ENCODE results near the gene MRPL32. TPM values are rescaled to one million over a fixed set of nuclear protein-coding genes. Genes with fewer than 3 reads are reported as not detected.
"Not testable (repeated sequence)": the region's sequence is repeated elsewhere in the genome, so short reads cannot be mapped to it uniquely, and the experiment has no call there.

MRPL32 gene
- 55.9 and 58.5 TPM in 2 replicates for total RNA-seq

DNA sequence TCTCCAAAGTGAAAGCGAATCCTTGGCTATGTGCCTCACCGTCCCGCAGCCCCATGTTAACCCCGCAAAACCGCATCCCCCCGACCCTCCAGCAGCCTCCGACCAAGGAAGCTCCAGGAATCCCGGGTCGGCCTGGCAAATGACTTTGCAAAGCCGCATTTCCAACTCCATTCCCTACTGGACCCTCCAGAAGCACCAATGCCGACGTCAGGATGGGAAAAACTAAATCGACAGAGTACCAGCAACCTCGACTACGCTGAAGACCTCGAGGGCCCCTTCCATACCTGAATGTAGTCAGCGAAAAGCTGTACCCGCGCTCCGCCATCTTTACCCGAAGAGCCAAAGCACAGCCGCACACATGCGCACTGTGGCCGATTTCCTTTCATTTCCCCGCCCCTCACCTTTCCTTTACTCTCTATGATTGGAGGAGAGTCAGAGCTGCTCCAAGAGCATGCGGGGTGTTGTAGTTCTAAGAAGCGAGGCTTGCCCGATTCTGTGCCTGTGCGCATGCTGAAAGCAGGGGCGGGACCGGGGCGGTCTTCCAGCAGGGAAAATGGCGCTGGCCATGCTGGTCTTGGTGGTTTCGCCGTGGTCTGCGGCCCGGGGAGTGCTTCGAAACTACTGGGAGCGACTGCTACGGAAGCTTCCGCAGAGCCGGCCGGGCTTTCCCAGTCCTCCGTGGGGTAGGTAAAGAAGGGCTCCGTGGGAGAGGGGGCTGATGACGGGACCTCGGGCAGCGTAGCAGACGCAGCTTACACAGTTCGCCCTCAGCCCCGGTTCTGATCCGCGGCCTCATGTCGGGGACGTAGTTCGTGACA is at the start of gene MRPL32, which contains the start of gene PSMA2:
Gene MRPL32 (plus strand): TSS at position 543 of the 818 bp plus-strand sequence. CDS start 11 bp downstream, at position 554.
Gene PSMA2 (minus strand): TSS at position 341 of the 818 bp plus-strand sequence. CDS start 16 bp downstream, at position 325.
- DNase-seq (ENCODE audit: extremely low read depth, low read depth, low spot score) = peak; percentile 92

DNA sequence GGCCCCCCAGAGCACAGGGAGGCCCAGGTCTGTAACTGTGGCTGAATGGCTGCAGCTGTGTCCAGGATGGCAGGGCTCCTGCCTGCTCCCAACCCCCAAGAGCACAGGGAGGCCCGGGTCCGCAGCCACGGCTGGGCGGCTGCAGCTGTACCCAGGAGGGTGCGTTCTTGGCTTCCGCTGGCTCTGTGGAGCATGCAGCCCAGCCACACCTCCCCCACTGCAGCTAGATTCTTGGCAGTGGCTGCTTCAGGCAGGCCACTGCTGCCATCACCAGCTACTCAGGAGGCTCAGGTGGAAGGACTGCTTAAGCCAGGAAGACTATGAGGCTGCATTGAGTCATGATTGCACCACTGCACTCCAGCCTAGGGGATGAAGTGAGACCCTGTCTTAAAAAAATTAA is 48.2 kb upstream of the MRPL32 start:
- no peak for DNase-seq (ENCODE audit: extremely low read depth, low read depth, low spot score)

DNA sequence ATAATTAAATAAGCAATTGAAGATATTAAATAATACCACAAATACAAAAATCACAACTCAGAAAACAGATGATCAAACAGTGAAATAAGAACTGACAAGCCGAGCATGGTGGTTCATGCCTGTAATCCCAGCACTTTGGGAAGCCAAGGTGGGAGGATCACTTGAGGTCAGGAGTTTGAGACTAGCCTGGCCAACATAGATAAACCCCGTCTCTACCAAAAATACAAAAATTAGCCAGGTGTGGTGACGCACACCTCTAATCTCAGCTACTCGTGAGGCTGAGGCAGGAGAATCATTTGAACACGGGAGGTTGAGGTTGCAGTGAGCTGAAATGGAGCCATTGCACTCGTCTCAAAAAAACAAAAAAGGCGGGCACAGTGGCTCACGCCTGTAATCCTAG is 47.0 kb upstream of the MRPL32 start:
- DNase-seq (ENCODE audit: extremely low read depth, low read depth, low spot score) = not testable (repeated sequence)

DNA sequence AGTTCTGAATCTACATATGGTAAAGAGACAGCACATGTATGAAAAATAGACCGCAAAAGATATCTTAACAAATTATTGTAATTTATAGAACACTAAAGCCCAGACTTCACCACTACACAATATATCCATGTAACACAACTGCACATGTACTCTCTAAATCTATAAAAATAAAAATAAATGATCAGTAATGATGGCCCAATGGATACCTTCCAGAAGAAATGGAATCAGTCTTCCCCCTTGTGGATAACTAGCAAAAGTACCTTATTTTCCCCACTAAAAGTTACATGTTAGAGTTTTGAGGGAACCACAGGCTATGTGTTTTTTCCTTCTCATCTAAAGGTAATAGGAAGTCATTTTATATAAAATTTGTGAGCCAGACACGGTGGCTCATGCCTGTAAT is 46.0 kb upstream of the MRPL32 start:
- no peak for DNase-seq (ENCODE audit: extremely low read depth, low read depth, low spot score)

DNA sequence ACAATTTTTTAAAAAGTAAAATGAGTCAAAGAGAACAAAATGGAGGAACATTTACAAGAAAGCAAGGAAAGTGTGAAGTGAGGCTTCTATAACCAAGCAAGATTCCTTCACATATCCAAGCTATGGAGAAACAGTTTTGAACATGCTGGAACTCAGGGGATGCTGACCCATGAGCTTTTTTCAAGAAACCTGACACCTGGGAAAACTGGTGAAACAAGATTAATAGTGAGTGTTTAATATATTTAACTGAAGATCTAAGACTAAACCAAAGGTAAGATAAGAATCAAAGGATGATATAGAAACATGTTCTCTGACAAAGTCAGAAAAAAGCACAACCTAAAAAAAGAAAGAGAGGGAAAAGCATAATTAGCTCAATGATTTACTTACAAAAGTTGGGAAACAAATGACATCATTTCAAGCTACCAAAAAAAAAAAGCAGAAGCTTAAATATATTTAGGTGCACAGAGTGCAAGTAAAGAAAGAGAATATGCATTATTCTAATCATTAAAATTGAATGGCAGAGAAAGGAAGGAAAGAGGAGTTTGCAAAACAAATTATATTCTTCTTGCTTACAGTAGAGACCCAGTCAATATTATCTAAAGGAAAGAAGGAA is 45.2 kb upstream of the MRPL32 start:
- DNase-seq (ENCODE audit: extremely low read depth, low read depth, low spot score) = no peak

DNA sequence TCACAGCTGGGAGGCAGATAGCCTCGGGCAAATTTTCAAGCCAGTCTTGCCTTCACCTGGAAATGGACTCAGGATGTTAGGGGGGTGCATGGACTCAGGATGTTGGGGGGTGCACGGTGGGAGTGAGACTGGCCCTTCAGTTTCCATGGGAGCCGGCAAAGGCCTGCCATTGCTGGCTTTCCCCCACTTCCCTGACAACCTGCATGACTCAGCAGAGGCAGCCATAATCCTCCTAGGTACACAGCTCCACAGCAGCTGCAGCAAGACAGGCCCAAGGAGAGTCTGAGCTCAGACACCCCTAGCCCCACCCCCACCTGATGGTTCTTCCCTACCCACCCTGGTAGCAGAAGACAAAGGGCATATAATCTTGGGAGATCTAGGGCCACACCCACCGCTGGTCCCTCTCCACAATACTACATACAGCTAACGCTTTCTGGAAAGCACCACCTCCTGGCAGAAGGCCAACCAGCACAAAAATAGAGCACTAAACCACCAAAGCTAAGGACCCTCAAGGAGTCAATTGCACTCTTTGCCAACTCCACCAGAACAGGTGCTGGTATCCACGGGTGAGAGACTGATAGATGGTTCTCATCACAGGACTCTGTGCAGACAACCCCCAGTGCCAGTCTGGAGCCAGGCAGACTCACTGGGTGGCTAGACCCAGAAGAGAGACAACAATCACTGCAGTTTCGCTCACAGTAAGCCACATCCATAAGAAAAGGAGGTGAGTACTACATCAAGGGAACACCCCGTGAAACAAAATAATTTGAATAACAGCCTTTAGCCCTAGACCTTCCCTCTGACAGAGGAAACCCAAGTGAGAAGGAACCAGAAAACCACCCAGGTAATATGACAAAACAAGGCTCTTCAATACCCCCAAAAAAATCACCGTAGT is 38.6 kb upstream of the MRPL32 start:
- DNase-seq (ENCODE audit: extremely low read depth, low read depth, low spot score) = no peak

DNA sequence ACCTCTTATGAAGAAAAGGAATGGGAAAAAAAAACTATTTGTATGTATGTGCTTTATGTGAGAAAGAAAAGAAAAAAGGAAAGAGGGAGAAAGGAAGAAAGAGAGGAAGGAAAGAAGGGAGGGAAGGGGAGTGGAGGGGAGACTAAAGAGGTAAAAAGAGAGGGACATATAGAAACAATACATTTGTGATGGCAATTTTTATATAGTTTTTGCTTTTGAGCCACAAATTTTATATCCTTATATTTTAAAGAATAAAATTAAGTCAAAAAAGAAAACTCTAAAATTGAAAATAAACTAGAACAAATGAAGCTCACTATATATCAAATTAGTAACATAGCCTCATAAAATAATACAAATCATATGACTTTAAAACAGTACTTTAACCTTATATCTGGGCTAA is 31.3 kb upstream of the MRPL32 start:
- no peak for DNase-seq (ENCODE audit: extremely low read depth, low read depth, low spot score)

DNA sequence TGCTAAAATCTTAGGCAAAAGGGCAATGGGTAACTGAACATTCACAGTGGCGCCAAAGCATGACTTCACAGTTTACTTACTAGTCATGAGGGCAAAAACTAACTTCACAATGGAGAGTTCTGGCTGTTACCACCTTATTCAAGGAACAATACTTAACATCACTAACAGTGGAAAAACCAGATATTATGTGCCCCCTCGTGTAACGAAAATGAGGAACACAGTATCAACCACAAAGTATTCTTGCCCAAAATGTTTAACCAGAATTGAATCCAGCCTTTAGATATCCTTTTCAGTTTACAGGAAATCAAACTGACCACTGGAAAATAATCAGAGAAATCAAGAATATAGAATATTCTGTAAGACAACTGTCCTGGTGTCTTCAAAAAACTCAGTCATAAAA is 29.8 kb upstream of the MRPL32 start:
- DNase-seq (ENCODE audit: extremely low read depth, low read depth, low spot score) = no peak

DNA sequence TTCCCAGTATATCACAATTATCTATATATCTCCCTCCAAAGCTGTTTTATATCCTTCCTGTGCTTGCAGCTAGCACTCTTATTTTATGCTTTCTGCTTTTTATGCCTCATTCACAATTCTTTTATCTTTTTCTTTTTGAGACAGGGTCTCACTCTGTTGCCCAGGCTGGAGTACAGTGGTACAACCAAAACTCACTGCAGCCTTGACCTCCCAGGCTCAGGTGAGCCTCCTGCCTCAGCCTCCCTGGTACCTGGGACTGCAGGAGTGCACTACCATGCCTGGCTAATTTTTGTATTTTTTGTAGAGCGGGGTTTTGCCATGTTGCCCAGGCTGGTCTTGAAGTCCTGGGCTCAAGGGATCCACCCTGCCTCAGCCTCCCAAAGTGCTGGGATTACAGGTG is 26.0 kb upstream of the MRPL32 start:
- DNase-seq (ENCODE audit: extremely low read depth, low read depth, low spot score) = no peak

DNA sequence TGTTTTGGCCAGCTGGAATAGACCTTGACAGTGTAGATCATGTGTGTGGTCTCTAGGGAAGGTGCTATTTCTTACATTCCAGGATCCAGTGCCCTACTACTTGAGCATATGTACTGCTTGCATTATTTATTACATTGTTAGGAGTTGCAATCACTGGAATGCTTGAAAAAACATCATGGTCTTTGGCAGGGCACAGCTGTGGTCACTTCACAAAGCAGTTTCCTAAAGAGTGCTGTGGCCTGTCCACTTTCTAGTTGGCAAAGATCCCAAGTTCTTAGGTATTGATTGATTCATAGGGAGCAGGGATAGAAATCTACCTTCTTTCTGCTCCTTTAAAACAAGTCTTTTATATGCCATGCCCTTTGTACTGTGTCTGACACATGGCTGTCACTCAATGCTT is 24.9 kb upstream of the MRPL32 start:
- DNase-seq (ENCODE audit: extremely low read depth, low read depth, low spot score) = no peak

DNA sequence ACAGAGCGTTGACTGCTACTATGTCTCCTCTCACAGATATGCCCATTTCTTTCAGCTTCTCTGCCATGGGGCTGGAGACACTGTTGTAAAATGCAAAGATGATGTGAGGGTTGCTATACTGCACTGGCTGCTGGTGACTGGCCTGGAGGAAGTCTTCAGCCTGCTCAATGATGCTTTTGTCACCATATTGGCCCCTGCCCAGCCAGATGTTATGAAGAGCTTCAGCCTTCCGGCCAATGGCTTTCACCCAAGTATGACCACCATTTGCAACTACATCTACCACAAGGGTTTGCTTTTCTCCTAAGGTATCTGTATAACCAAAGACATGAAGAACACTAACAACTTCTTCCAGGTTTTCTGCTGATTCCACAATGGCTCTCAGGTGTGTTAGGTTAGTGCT is 21.9 kb upstream of the MRPL32 start:
- no peak for DNase-seq (ENCODE audit: extremely low read depth, low read depth, low spot score)

DNA sequence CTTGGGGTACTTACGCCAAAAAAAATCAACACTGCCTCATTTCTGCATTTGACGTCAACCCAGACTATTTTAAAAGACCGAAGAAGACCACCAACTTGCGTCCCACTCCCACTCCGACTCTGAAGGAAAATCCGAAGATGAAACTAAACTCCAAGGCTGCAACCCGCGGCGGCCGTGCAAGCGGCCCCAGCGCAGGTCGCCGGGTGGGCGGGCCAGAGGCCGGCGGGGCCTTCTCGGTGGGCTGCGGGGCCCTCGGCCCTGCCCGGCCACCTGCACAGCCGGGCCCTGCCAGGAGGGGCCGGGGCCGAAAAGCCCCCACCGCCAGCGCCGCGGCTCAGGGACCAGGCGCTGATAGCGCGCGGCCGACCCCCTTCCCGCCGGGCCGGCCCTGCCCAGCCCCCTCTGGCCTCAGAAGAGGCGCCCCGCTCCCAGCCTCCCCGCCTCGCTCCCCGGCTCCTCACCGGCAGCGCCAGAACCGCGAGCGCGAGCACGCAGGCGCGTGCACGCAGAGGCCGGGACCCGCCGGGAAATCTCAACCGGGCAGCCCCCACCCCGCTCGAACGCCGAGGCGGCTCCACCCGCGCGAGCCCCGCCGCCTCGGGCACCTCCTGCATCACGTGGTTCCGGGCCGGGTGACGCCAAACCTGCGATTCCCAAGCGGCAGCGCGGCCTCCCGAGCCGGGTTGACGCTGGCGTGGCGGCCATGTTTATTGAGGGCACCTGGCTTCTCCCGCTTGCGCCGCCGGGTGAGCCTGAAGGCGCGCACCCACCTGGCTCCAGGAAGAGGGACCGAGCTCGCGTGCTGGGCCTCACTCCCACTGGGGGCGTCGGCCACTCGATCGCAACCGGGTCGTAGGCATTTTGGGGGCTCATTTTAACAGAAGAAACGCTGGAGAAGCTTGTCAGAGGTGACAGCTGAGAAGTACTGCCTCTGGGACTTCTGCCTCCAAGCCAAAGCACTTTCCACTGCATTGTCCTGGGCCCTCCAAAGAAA is 20.4 kb upstream of the MRPL32 start, which contains the start of gene C7orf25:
Gene C7orf25 (minus strand): TSS at position 617 of the 994 bp plus-strand sequence. CDS start 1,170 bp downstream, outside the sequence.
- no peak for DNase-seq (ENCODE audit: extremely low read depth, low read depth, low spot score)

DNA sequence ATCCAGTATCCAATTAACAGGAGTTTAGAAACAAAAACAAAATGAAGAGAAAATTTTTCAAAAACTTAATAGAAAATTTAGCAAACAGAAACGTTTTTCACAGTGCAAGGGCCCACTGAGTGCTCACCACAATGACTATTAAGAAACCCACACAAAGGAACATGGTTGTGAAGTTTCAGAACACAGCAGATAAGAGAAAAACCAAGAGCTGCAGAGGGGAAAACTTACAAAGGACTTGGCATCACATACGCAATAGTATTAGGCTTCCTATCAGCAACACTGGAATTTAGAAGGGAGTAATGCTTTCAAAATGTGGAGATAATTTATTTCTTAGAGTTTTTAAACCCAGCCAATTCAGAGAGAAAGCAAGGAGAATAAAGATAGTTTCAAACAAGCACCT is 18.6 kb upstream of the MRPL32 start:
- no peak for DNase-seq (ENCODE audit: extremely low read depth, low read depth, low spot score)

DNA sequence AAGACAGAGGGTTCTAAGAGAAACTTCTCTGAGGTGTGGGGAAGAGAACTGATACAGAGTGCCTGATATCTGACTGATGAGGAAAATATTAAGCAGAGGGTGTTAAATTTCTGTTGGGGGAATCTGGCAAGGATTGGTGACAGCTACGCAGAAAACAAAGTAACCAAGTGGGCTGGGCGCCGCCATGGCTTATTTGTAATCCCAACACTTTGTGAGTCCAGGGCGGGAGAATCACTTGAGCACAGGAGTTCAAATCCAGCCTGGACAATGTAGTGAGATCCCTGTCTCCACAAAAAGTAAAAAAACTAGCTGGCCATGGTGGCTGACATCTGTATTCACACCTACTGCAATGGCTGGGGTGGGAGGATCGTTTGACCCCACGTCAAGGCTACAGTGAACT is 18.2 kb upstream of the MRPL32 start:
- DNase-seq (ENCODE audit: extremely low read depth, low read depth, low spot score) = no peak

DNA sequence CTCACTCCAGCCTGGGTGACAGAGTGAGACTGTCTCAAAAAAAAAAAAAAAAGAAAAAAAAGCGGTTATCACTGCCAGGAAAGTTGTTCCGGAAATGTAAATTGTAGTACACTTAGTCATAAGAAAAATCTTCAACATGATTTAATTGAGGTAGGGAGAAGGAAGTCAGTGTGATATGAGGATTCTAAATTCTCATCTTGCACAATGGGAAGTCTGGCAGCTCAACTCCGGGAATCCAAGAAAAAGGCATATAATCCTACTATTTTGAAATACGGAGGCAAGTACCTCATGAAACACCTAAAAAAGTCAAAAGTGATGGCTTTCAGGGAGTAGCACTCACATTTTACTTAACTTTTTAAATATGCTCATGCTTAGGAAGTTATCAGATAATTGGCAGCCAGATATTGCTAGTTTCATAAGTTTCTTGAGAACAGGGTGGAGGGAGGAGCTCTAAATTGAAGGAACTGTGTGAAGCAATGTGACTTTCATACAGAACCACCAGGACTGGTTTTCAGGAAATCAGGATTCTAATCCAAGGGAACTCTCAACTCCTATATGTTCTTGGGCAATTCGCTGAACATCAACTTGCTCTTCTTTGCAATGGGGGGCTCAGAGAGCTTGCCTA is 17.6 kb upstream of the MRPL32 start:
- no peak for DNase-seq (ENCODE audit: extremely low read depth, low read depth, low spot score)

DNA sequence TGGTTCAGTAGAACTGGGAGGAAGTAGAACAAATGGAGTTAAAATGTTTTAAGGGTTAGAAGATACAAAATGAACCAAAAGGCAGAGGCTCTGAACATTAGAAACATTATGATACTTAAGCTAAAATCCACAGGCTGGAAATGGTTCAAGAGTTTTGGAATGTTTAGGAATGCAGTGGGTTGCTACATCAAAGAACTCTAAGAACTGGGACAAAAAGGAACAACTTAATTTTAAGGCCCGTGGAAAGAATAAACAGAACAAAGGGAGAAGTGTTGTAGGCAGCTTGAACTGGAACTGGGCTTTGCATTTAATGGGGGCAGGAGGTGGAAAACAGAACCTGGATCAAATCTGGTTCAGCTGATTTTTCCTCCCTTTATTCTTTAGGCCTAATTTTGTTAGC is 16.8 kb upstream of the MRPL32 start:
- no peak for DNase-seq (ENCODE audit: extremely low read depth, low read depth, low spot score)

DNA sequence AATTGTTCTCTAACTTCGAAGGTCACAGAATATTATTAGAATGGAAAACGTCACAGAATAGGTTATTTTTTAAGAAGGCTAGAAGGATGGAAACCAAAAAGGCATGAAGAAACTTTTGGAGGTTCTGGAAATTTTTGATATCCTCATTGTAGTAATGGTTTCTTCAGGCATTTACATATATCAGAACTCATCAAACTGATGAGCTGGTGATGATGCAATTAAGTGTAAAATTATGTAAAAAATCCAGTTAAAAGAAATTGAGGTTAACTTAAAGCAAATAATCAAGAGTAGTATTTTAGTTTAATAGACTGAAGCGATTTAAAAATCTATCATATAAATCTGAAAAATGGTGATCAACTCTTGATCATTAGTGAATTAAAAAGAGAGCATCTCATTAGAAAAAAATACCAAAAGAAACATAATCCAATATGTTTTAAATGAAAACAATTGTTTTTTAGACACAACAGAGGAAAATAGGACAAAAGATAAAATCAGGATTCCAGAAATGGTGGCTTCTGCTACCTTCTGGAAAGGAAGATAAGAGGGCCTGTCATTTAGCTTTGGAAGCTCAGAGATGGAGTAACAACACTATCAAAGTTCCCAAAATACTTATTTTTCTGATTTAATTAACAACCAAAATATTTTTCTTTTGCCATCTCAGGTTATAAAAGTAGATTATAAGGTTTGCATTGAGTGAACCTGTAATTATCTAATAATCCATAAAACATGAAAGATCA is 10.0 kb upstream of the MRPL32 start:
- DNase-seq (ENCODE audit: extremely low read depth, low read depth, low spot score) = no peak

DNA sequence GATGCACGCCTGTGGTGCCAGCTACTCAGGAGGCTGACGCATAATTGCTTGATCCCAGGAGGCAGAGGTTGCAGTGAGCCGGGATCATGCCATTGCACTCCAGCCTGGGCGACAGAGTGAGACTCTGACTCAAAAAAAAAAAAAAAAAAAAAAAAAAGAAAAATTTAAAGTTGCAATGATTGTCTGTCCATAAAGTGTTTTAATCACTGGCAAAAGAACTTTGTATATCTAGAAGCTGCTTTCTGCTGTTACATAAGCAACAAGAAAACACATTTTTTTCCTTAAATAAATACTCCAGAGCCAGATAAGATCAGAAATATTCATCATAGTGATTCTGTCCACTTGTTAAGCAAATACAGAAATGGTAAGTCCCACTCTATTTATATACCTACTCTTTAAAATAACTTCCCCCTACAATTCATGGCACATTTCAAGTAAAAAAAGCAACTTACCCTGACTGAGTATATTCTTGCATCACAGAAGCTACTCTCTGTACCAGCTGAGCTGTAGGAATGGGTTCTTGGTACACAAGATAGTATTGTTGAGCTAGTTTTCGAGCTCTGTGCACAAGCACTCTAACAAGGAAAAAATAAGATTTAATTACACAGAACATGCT is 7.8 kb upstream of the MRPL32 start:
- DNase-seq (ENCODE audit: extremely low read depth, low read depth, low spot score) = no peak

Data from glomerular endothelial cell (primary cell).